ENCODE data around the gene AK1. TPM values are rescaled to one million over a fixed set of nuclear protein-coding genes. Genes with fewer than 3 reads are reported as not detected.
"Not testable (repeated sequence)": the region's sequence is repeated elsewhere in the genome, so short reads cannot be mapped to it uniquely, and the experiment has no call there.

Gene AK1
- total RNA-seq, 1 experiment from 2014 or later: 62.1 TPM

- H3K27me3 ChIP-seq (ENCODE audit: control insufficient read depth, insufficient read depth, low read length); H3K27ac ChIP-seq (ENCODE audit: low read length); H3K9me3 ChIP-seq (ENCODE audit: control insufficient read depth, insufficient read depth, low read depth, low read length); intact Hi-C loops (cut with micrococcal nuclease; ENCODE audit: unreplicated experiment); H3K4me3 ChIP-seq (ENCODE audit: low read depth in 2 of 2, low read length in 2 of 2); ATAC-seq; BruUV-seq (replicated peaks); H3K36me3 ChIP-seq (ENCODE audit: control insufficient read depth, insufficient read depth, low read length); DNase-seq (ENCODE audit: low read depth, low spot score); POLR2A ChIA-PET; in situ Hi-C loops (cut with HindIII; ENCODE audit: low pct_unique_long_range_greater_than_20kb, low sequenced_read_pairs): not testable (repeated sequence)
- H3K4me1 ChIP-seq (ENCODE audit: control insufficient read depth, insufficient read depth, low read length): peaks cover 37% of the 10 kb centered on the region
- CTCF ChIA-PET: interaction anchor here (0.6 to 1.1 kb wide), 2 partner anchors 17 to 272 kb away, joined by 3 to 8 read pairs; no protein-coding TSS in a partner anchor
Measured at GRCh38 chr9:127881715-127882114, 4.2 kb upstream of the AK1 start.

- Histone ChIP-seq H3K27me3 (ENCODE audit: control insufficient read depth, insufficient read depth, low read length) (no peaks in the 10 kb centered on the region), H3K9me3 (ENCODE audit: control insufficient read depth, insufficient read depth, low read depth, low read length) (no peaks in the 10 kb centered on the region), H3K4me3 (ENCODE audit: low read depth in 2 of 2, low read length in 2 of 2) (no peak overlapping the region), H3K4me1 (ENCODE audit: control insufficient read depth, insufficient read depth, low read length) (peaks cover 35% of the 10 kb centered on the region), H3K27ac (ENCODE audit: low read length) (no peak overlapping the region), H3K36me3 (ENCODE audit: control insufficient read depth, insufficient read depth, low read length) (no peaks in the 10 kb centered on the region)
- intact Hi-C loops (cut with micrococcal nuclease; ENCODE audit: unreplicated experiment): no loop called here
- DNase-seq (ENCODE audit: low read depth, low spot score) (no peak), ATAC-seq (no peak)
- BruUV-seq (replicated peaks): no TSS peak
- TF ChIP-seq POLR2AphosphoS5 (IDR thresholded peaks at IDR 0.05; ENCODE audit: low read depth, low read length): no peak
- TF ChIP-seq CTCF (IDR thresholded peaks at IDR 0.05): no peak
- no peak for TF ChIP-seq SIN3A (IDR thresholded peaks at IDR 0.05; ENCODE audit: borderline replicate concordance, insufficient read depth, low read depth, low read length)
- no peak for TF ChIP-seq TCF7L2 (IDR thresholded peaks at IDR 0.05; ENCODE audit: low read depth, low read length)
- TF ChIP-seq REST (IDR thresholded peaks at IDR 0.05; ENCODE audit: insufficient read depth in 1 of 2, low read depth in 2 of 2, low read length in 1 of 2): no peak
- CTCF ChIA-PET: no interaction called here
- POLR2A ChIA-PET: no interaction called here
- in situ Hi-C loops (cut with HindIII; ENCODE audit: low pct_unique_long_range_greater_than_20kb, low sequenced_read_pairs): no loop called here
Measured at GRCh38 chr9:127880143-127880542, 2.7 kb upstream of the AK1 start.

GRCh38 chr9:127878652-127879390, 1.3 kb upstream of the AK1 start:
- Histone ChIP-seq H3K36me3 (ENCODE audit: control insufficient read depth, insufficient read depth, low read length) (no peaks in the 10 kb centered on the region), H3K4me3 (ENCODE audit: low read depth in 2 of 2, low read length in 2 of 2) (no peak overlapping the region), H3K27me3 (ENCODE audit: control insufficient read depth, insufficient read depth, low read length) (no peaks in the 10 kb centered on the region), H3K9me3 (ENCODE audit: control insufficient read depth, insufficient read depth, low read depth, low read length) (no peaks in the 10 kb centered on the region), H3K27ac (ENCODE audit: low read length) (peak overlapping the region; percentile 83; the same call in 1 of the 2 replicates), H3K4me1 (ENCODE audit: control insufficient read depth, insufficient read depth, low read length) (peaks cover 32% of the 10 kb centered on the region)
- DNase-seq (ENCODE audit: low read depth, low spot score): no peak
- CTCF ChIA-PET: no interaction called here
- ATAC-seq: no peak
- no TSS peak for BruUV-seq (replicated peaks)
- TF ChIP-seq SIN3A (IDR thresholded peaks at IDR 0.05; ENCODE audit: borderline replicate concordance, insufficient read depth, low read depth, low read length) (no peak), REST (IDR thresholded peaks at IDR 0.05; ENCODE audit: insufficient read depth in 1 of 2, low read depth in 2 of 2, low read length in 1 of 2) (no peak), TCF7L2 (IDR thresholded peaks at IDR 0.05; ENCODE audit: low read depth, low read length) (no peak), POLR2AphosphoS5 (IDR thresholded peaks at IDR 0.05; ENCODE audit: low read depth, low read length) (no peak), CTCF (IDR thresholded peaks at IDR 0.05) (no peak)
- intact Hi-C loops (cut with micrococcal nuclease; ENCODE audit: unreplicated experiment) (loop anchor here (10.0 kb wide), 1 partner anchor 74 kb away; the partner anchor contains the start of gene FPGS), in situ Hi-C loops (cut with HindIII; ENCODE audit: low pct_unique_long_range_greater_than_20kb, low sequenced_read_pairs) (no loop called here)
- POLR2A ChIA-PET: no interaction called here

Data from Panc1 (cell line).